DND-41 (cell line): ENCODE results near the gene SPRR3.

Source experiments
- ATAC-seq: fragments of 200-7000 bp; cut with Tn5 transposase; 3 replicates; pipeline ENCODE4 v1.9.1; 2021; ENCODE audit warnings: low read depth; ENCODE audit not compliant: insufficient read depth
- DNase-seq: peaks from one replicate; pipeline ENCODE4 v3.0.0-alpha.2; 2020
- H2AFZ ChIP-seq: 2 replicates; pipeline ENCODE4 v1.6.0; 2012; ENCODE audit warnings: low read depth, low read length
- H3K27ac ChIP-seq: 2 replicates; pipeline ENCODE4 v1.5.1; 2012; ENCODE audit warnings: low read length, inconsistent platforms
- H3K27me3 ChIP-seq: fragments of 200-600 bp; sonication (generic); 2 replicates; pipeline ENCODE4 v1.6.0; 2012; ENCODE audit warnings: low read length, mild to moderate bottlenecking, inconsistent platforms; ENCODE audit not compliant: insufficient read depth, poor library complexity
- H3K36me3 ChIP-seq: 2 replicates; pipeline ENCODE4 v1.5.1; 2012; ENCODE audit warnings: low read length, inconsistent platforms; ENCODE audit not compliant: insufficient read depth
- H3K4me1 ChIP-seq: 2 replicates; pipeline ENCODE4 v1.5.1; 2012; ENCODE audit warnings: mild to moderate bottlenecking, low read length; ENCODE audit not compliant: insufficient read depth
- H3K4me2 ChIP-seq: 2 replicates; pipeline ENCODE4 v1.6.0; 2012; ENCODE audit warnings: mild to moderate bottlenecking, moderate library complexity, low read length, inconsistent platforms; ENCODE audit not compliant: insufficient read depth
- H3K4me3 ChIP-seq, 2 experiments: fragments of 200-600 bp in 1 of 2; shearing (Covaris generic) in 1 of 2; 2 replicates each; pipeline ENCODE4 v1.5.1; 2012 to 2016; ENCODE audit warnings: inconsistent platforms in 2 of 2, low read length in 2 of 2, mild to moderate bottlenecking in 2 of 2, low read depth in 1 of 2, moderate library complexity in 1 of 2
- H3K79me2 ChIP-seq: 2 replicates; pipeline ENCODE4 v1.6.0; 2012; ENCODE audit warnings: low read length, inconsistent platforms; ENCODE audit not compliant: insufficient read depth
- H3K9ac ChIP-seq: 2 replicates; pipeline ENCODE4 v1.6.0; 2012; ENCODE audit warnings: low read depth, mild to moderate bottlenecking, inconsistent platforms, low read length, moderate library complexity
- H3K9me3 ChIP-seq: 2 replicates; pipeline ENCODE4 v1.5.1; 2012; ENCODE audit warnings: low read length, moderate library complexity, mild to moderate bottlenecking, inconsistent platforms; ENCODE audit not compliant: insufficient read depth, severe bottlenecking
- H4K20me1 ChIP-seq: 2 replicates; pipeline ENCODE4 v1.6.0; 2012; ENCODE audit warnings: low read length; ENCODE audit not compliant: insufficient read depth
- EZH2 ChIP-seq: IDR thresholded peaks from 3 replicates; pipeline ENCODE4 v1.6.1; 2012; ENCODE audit warnings: borderline replicate concordance, low read depth, mild to moderate bottlenecking, moderate library complexity, low read length, inconsistent platforms; ENCODE audit not compliant: severe bottlenecking
- TF ChIP-seq, protein P1 (sequence below): IDR thresholded peaks from 2 replicates; pipeline ENCODE4 v1.5.1; 2012; ENCODE audit warnings: borderline replicate concordance, low read length, moderate library complexity, mild to moderate bottlenecking; ENCODE audit not compliant: poor library complexity, severe bottlenecking; ENCODE audit errors: extremely low read depth

Gene SPRR3

DNA sequence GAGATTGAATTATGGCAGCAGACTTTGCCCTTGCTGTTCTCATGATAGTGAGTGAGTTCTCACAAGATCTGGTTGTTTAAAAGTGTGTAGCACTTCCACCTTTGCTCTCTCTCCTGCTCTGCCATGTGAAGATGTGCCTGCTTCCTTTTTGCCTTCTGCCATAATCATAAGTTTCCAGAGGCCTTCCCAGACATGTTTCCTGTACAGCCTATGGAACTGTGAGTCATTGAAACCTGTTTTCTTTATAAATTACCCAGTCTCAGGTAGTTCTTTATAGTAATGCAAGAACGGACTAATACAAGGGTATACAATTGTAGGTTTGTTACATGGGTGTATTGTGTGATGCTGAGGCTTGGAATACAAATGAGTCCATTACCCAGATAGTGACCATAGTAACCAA, 33.7 kb downstream of the SPRR3 start:
- Histone ChIP-seq H3K9ac (no peak overlapping the region), H3K4me3 (no peak overlapping the region), H3K4me1 (no peaks in the 10 kb centered on the region), H3K27ac (no peak overlapping the region), H3K79me2 (no peaks in the 10 kb centered on the region), H3K4me2 (no peak overlapping the region), H4K20me1 (no peaks in the 10 kb centered on the region), H2AFZ (no peak overlapping the region), H3K27me3 (peaks cover 4% of the 10 kb centered on the region), H3K9me3 (no peaks in the 10 kb centered on the region), H3K36me3 (no peaks in the 10 kb centered on the region)
- TF ChIP-seq EZH2, result no peak
- TF ChIP-seq, protein P1, sequence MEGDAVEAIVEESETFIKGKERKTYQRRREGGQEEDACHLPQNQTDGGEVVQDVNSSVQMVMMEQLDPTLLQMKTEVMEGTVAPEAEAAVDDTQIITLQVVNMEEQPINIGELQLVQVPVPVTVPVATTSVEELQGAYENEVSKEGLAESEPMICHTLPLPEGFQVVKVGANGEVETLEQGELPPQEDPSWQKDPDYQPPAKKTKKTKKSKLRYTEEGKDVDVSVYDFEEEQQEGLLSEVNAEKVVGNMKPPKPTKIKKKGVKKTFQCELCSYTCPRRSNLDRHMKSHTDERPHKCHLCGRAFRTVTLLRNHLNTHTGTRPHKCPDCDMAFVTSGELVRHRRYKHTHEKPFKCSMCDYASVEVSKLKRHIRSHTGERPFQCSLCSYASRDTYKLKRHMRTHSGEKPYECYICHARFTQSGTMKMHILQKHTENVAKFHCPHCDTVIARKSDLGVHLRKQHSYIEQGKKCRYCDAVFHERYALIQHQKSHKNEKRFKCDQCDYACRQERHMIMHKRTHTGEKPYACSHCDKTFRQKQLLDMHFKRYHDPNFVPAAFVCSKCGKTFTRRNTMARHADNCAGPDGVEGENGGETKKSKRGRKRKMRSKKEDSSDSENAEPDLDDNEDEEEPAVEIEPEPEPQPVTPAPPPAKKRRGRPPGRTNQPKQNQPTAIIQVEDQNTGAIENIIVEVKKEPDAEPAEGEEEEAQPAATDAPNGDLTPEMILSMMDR, result no peak
- ATAC-seq (no peak), DNase-seq (no peak)

- H3K4me3 ChIP-seq, result no peak within 1 kb of the TSS
- H2AFZ ChIP-seq, result no peak within 1 kb of the TSS
- no peak within 1 kb of the TSS for H3K9ac ChIP-seq
- no peak within 1 kb of the TSS for H3K27ac ChIP-seq
- H3K79me2 ChIP-seq, result no peaks in the 10 kb centered on the region
- peaks cover 16% of the 10 kb centered on the region for H3K27me3 ChIP-seq
- no peaks in the 10 kb centered on the region for H4K20me1 ChIP-seq
- no peaks in the 10 kb centered on the region for H3K36me3 ChIP-seq
- no peaks in the 10 kb centered on the region for H3K9me3 ChIP-seq
- ATAC-seq (no peak), DNase-seq (no peak)
- H3K4me2 ChIP-seq, result no peak within 1 kb of the TSS
- no peaks in the 10 kb centered on the region for H3K4me1 ChIP-seq
- TF ChIP-seq EZH2, result no peak
- TF ChIP-seq, protein P1, result no peak
These were observed 39.5 kb downstream of the SPRR3 start, which contains the start of gene SPRR2D for GRCh38 chr1:153040950-153041631. Gene SPRR2D, minus strand, starts transcription at chr1:153041120. Its CDS starts 774 bp downstream, at chr1:153040346.

DNA sequence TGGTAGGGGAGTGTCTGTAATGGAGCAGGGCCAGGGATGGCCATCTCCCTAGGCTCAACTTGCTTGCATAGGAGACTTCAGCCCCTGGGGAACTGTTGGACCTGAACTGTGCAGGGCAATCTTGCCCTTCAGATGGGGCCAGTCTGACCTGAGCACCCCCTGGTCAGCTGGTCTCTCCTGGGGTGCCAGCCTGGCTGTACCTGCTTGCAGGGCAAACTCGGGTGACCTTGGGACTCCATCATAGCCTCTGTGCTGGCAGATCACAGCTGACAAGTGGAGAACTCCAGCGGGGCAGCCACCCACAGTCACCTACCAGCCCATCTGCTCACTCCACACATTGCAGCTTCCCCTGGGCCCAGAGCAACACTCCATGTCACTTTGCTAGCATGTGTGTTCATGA, 47.7 kb downstream of the SPRR3 start:
- Histone ChIP-seq H3K27me3 (peaks cover 5% of the 10 kb centered on the region), H3K27ac (no peak overlapping the region), H3K36me3 (no peaks in the 10 kb centered on the region), H3K4me3 (no peak overlapping the region), H3K79me2 (no peaks in the 10 kb centered on the region), H3K4me1 (no peaks in the 10 kb centered on the region), H3K4me2 (no peak overlapping the region), H3K9me3 (no peaks in the 10 kb centered on the region), H4K20me1 (no peaks in the 10 kb centered on the region), H2AFZ (no peak overlapping the region), H3K9ac (no peak overlapping the region)
- DNase-seq (no peak), ATAC-seq (no peak)
- TF ChIP-seq EZH2, result no peak
- TF ChIP-seq, protein P1, result no peak
